SJCRH30 (cell line): ENCODE measurements around the gene GRK5. TPM values are rescaled to one million over a fixed set of nuclear protein-coding genes. Genes with fewer than 3 reads are reported as not detected.

Source experiments
- DNase-seq, 2 experiments: peaks; one replicate each; pipeline ENCODE4 v3.0.0-alpha.2; 2015 to 2020
- H3K27ac ChIP-seq: fragments of 250-450 bp; sonication (Bioruptor Pico); 2 replicates; pipeline ENCODE4 v1.5.1; 2020; ENCODE audit warnings: mild to moderate bottlenecking, moderate library complexity
- H3K27me3 ChIP-seq: fragments of 250-450 bp; sonication (Bioruptor Pico); 2 replicates; pipeline ENCODE4 v1.5.1; 2020; ENCODE audit warnings: mild to moderate bottlenecking, moderate library complexity
- H3K36me3 ChIP-seq: fragments of 250-450 bp; sonication (Bioruptor Pico); 2 replicates; pipeline ENCODE4 v1.5.1; 2020; ENCODE audit warnings: mild to moderate bottlenecking, moderate library complexity
- H3K4me1 ChIP-seq: fragments of 250-450 bp; sonication (Bioruptor Pico); 2 replicates; pipeline ENCODE4 v1.5.1; 2020; ENCODE audit warnings: mild to moderate bottlenecking, moderate library complexity
- H3K4me3 ChIP-seq: fragments of 250-450 bp; sonication (Bioruptor Pico); 2 replicates; pipeline ENCODE4 v1.5.1; 2020; ENCODE audit warnings: mild to moderate bottlenecking, moderate library complexity
- H3K9me3 ChIP-seq: fragments of 250-450 bp; sonication (Bioruptor Pico); replicated peaks from 2 replicates; pipeline ENCODE4 v1.5.1; 2020; ENCODE audit warnings: mild to moderate bottlenecking, moderate library complexity
- total RNA-seq: library from RNA; depleted of rRNA; stranded (reverse); fragments of >200 nt; shearing (Covaris generic); gene quantifications from 2 replicates; pipeline ENCODE4 v1.2.3, GENCODE V29; 2014

The GRK5 gene
- total RNA-seq, 1 experiment from 2014 or later, result 4.4 TPM

GRCh38 chr10:119306514-119306951 lies 99.2 kb downstream of the GRK5 start:
- H3K27ac ChIP-seq, result peak overlapping the region; percentile 41
- peaks cover 21% of the 10 kb centered on the region for H3K4me1 ChIP-seq
- no peak overlapping the region for H3K4me3 ChIP-seq
- H3K27me3 ChIP-seq, result no peaks in the 10 kb centered on the region
- no peak for DNase-seq
- H3K9me3 ChIP-seq, result no peaks in the 10 kb centered on the region
- no peaks in the 10 kb centered on the region for H3K36me3 ChIP-seq

DNA sequence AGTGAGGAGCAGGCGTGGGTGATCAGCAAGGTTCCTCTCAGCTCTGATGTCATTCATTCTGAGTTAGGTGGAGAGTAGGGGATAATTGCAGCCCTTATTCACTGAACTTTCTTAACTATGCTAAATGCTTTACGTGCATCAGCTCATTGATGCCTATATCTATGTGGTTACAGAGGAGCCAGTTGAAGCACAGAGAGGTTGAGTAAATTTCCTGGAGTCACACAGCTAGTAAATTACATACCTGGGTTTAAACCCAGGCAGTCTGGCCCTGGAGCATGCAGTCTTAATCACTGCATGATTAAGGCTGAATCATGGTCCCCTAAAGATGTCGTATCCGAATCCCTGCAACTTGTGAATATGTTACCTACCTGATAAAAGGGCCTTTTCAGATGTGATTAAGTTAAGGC lies 99.6 kb downstream of the GRK5 start:
- Histone ChIP-seq H3K27ac (no peak overlapping the region), H3K9me3 (no peaks in the 10 kb centered on the region), H3K36me3 (no peaks in the 10 kb centered on the region), H3K27me3 (no peaks in the 10 kb centered on the region), H3K4me1 (peaks cover 21% of the 10 kb centered on the region), H3K4me3 (no peak overlapping the region)
- no peak for DNase-seq

DNA sequence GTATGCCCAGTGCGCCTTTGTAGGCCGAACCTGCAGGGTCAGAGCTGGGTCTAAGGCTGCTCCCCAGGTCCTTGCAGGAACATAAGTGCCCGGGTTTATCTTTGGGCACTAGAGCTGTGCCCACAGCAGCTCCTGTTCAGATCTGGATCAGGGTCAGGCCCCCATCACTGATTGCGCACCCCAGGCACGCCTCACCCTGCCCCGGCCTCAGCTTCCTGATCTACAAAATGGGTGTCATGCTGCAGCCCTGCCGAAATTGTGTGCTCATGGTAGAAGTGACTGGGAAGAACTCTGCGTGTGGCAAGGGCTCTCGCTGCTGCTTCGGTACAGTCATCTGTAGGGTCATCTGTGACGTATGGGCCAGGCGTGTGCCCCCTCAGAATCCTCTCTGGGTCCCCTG lies 100.7 kb downstream of the GRK5 start:
- Histone ChIP-seq H3K4me3 (no peak overlapping the region), H3K36me3 (no peaks in the 10 kb centered on the region), H3K9me3 (no peaks in the 10 kb centered on the region), H3K4me1 (peaks cover 22% of the 10 kb centered on the region), H3K27ac (no peak overlapping the region), H3K27me3 (no peaks in the 10 kb centered on the region)
- no peak for DNase-seq

- Histone ChIP-seq H3K36me3 (no peaks in the 10 kb centered on the region), H3K4me1 (peaks cover 29% of the 10 kb centered on the region), H3K27ac (no peak overlapping the region), H3K9me3 (no peaks in the 10 kb centered on the region), H3K27me3 (no peaks in the 10 kb centered on the region), H3K4me3 (no peak overlapping the region)
- DNase-seq, result no peak
These were observed 101.4 kb downstream of the GRK5 start for GRCh38 chr10:119308551-119309422.

DNA sequence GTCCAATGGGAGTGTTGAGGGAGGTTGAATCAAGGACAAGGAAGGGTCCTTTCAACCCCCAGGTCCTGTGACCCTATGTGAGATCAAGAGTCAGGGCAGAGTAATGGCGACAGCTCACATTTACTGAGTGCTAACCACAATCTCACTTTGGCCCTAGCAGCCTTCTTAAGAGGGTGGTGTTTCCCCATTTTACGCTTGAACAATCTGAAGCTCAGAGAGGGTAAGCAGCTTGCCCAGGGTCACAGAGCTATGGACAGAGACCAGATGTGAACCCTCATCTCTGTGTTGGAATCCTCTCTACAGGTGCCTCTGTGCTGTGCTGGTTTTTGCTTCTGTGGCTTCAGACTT lies 102.0 kb downstream of the GRK5 start:
- H3K4me3 ChIP-seq, result no peak overlapping the region
- H3K9me3 ChIP-seq, result no peaks in the 10 kb centered on the region
- H3K27me3 ChIP-seq, result no peaks in the 10 kb centered on the region
- no peak for DNase-seq
- peaks cover 35% of the 10 kb centered on the region for H3K4me1 ChIP-seq
- no peak overlapping the region for H3K27ac ChIP-seq
- no peaks in the 10 kb centered on the region for H3K36me3 ChIP-seq

DNA sequence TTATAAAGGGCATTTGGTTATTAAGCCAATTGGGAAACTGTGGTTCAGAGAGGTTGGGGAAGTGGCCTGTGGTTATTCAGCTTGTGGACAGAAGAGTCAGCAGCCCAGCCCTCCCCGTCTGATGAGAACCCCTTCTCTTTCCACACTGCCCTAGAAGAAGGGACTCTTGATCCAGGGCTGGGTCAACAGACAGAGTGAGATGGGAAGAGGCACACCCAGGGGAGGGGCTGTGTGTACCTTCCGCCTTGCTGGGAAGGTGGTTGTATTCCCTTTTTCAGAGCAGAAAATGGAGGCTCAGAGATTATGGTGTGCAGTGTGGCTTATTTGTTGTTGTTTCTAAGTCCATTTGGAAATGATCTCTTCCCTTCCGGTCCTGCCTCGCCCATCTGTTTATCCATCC lies 103.4 kb downstream of the GRK5 start:
- Histone ChIP-seq H3K4me1 (peaks cover 39% of the 10 kb centered on the region), H3K27ac (no peak overlapping the region), H3K4me3 (no peak overlapping the region), H3K27me3 (no peaks in the 10 kb centered on the region), H3K36me3 (no peaks in the 10 kb centered on the region), H3K9me3 (no peaks in the 10 kb centered on the region)
- DNase-seq, result no peak

- H3K4me3 ChIP-seq, result no peak overlapping the region
- peaks cover 45% of the 10 kb centered on the region for H3K4me1 ChIP-seq
- H3K27me3 ChIP-seq, result no peaks in the 10 kb centered on the region
- DNase-seq, result no peak
- no peak overlapping the region for H3K27ac ChIP-seq
- no peaks in the 10 kb centered on the region for H3K36me3 ChIP-seq
- no peaks in the 10 kb centered on the region for H3K9me3 ChIP-seq
These were observed 104.9 kb downstream of the GRK5 start for GRCh38 chr10:119312241-119312640.

DNA sequence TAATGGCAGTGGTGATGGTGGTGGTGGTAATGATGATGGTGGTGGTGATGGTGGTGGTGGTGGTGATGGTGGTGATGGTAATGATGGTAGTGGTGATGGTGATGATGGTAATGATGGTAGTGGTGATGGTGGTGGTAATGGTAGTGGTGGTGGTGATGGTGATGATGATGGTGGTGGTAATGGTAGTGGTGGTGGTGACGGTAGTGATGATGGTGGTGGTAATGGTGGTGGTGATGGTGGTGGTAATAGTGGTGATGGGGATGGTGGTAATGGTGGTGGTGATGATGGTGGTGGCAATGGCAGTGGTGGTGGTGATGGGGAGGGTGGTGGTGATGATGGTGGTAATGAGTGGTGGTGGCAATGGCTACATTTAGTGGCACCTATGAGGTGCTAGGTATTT lies 105.7 kb downstream of the GRK5 start:
- Histone ChIP-seq H3K4me3 (no peak overlapping the region), H3K36me3 (no peaks in the 10 kb centered on the region), H3K9me3 (no peaks in the 10 kb centered on the region), H3K4me1 (peaks cover 52% of the 10 kb centered on the region), H3K27me3 (no peaks in the 10 kb centered on the region), H3K27ac (no peak overlapping the region)
- DNase-seq, result no peak

DNA sequence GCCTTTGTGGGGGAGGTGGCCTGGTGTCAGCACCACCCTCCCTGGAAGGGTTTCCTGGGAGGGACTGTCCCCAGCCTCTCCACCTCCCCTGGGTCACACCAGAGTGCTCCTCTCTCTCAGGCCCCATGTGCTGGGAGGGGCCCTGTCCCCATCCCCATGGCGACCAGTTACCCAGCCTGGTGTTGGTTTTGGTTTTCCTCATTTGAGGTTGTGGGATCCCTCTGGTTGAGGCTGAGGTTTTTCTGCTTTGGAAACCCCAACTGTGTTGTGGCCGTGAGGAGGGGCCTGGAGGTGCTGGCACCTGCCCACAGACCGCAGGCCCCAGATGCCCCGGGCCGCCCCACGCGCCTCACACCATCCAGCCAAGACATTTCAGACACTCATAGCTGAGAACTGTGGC lies 106.3 kb downstream of the GRK5 start:
- DNase-seq, result peak; percentile 38 to 57
- Histone ChIP-seq H3K4me1 (peaks cover 57% of the 10 kb centered on the region), H3K4me3 (no peak overlapping the region), H3K9me3 (no peaks in the 10 kb centered on the region), H3K36me3 (no peaks in the 10 kb centered on the region), H3K27ac (no peak overlapping the region), H3K27me3 (no peaks in the 10 kb centered on the region)

- no peaks in the 10 kb centered on the region for H3K9me3 ChIP-seq
- H3K4me1 ChIP-seq, result peaks cover 61% of the 10 kb centered on the region
- no peaks in the 10 kb centered on the region for H3K36me3 ChIP-seq
- H3K27ac ChIP-seq, result no peak overlapping the region
- H3K4me3 ChIP-seq, result no peak overlapping the region
- no peaks in the 10 kb centered on the region for H3K27me3 ChIP-seq
- no peak for DNase-seq
These were observed 106.7 kb downstream of the GRK5 start for GRCh38 chr10:119314061-119314460.

GRCh38 chr10:119314486-119314885 lies 107.1 kb downstream of the GRK5 start:
- Histone ChIP-seq H3K27me3 (no peaks in the 10 kb centered on the region), H3K9me3 (no peaks in the 10 kb centered on the region), H3K36me3 (no peaks in the 10 kb centered on the region), H3K4me1 (peaks cover 65% of the 10 kb centered on the region), H3K27ac (no peak overlapping the region), H3K4me3 (no peak overlapping the region)
- DNase-seq, result no peak

DNA sequence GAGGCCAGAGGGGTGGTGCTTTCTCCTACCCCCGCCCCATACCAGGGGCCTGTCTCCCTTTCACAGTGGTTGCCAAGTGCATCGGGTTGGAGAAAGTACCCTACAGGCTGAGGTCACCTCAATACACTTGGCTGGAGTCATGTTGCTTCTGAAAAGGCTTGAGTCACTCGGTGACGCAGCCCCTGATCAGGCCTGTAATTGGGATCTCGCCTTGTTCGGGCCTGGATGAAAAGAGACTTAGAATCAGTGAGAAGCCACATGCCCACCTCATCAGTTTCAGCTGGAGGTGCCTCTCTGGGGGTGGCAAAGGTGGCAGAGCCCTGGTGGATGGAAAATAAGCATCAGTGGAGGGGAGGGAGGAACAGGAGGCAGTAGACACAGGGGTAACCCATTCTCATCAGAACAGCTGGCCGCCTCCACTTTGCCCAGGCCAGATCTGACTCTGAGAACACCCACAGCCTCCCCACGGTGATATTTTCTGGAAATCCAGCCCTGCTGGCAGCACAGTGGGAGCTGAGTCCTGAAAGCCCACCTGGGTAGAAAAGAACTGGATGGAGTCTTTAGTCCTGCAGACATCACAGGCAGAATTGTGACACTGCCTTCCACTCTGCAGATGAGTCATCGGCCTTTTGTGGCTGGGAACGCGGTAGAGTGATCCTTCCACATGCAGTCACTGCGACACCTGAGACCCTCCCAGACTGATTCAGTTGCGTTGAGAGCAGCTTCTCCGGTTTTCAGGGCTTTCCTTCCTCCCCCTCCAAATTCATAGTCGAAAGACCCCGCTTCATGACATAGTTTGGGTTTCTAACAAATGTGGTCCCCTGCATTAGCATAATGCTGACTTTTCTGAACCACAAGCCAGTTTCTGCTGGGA lies 108.0 kb downstream of the GRK5 start:
- H3K4me3 ChIP-seq, result no peak overlapping the region

DNA sequence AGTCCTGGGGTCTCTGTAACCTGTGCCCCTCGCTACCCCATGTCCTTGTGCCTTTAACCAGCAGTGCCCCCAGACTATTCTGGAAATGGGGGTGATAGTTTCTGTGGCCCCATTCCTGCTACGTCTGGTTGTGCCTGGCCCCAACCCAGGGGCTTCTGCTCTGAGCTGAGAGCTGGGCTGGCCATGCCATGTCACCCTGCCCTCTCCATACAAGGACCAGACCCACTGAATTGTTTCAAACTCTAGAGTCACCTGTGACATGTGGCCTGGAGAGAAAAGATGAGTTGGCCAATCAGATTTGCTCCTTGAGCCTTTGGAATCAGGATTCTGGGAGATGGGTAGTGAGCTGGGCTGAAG lies 108.6 kb downstream of the GRK5 start:
- peaks cover 66% of the 10 kb centered on the region for H3K4me1 ChIP-seq
- peak overlapping the region; percentile 83 for H3K27ac ChIP-seq

More for the DNA sequence above, 108.0 kb downstream of the GRK5 start:
- peak overlapping the region; percentile 83 for H3K27ac ChIP-seq
- peak; percentile 72 to 84 for DNase-seq
- H3K27me3 ChIP-seq, result no peaks in the 10 kb centered on the region
- H3K36me3 ChIP-seq, result no peaks in the 10 kb centered on the region
- peaks cover 66% of the 10 kb centered on the region for H3K4me1 ChIP-seq
- H3K9me3 ChIP-seq, result no peaks in the 10 kb centered on the region

DNA sequence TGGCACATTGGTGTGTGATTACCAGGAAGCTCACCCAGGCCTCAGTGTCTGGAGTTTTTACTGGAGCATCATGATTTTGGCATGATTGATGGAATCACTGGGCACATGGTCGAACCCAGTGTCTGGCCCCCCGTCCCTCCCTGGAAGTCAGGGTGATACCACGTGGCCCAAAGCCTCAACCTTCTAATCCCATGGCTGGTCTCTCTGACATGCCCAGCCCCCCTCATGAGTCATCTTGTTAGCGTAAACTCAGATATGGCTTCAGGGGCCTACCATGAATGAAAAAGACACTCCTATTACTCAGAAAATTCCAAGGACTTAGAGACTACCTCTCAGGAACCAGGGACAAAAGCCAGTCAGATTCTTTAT lies 109.3 kb downstream of the GRK5 start:
- Histone ChIP-seq H3K27me3 (no peaks in the 10 kb centered on the region), H3K4me1 (peaks cover 66% of the 10 kb centered on the region), H3K9me3 (no peaks in the 10 kb centered on the region), H3K36me3 (no peaks in the 10 kb centered on the region), H3K4me3 (no peak overlapping the region), H3K27ac (peak overlapping the region; percentile 64)
- DNase-seq, result peak; percentile 69 to 74

More for the DNA sequence above, 108.6 kb downstream of the GRK5 start:
- Histone ChIP-seq H3K27me3 (no peaks in the 10 kb centered on the region), H3K4me3 (no peak overlapping the region), H3K9me3 (no peaks in the 10 kb centered on the region), H3K36me3 (no peaks in the 10 kb centered on the region)
- no peak for DNase-seq

- Histone ChIP-seq H3K9me3 (no peaks in the 10 kb centered on the region), H3K4me3 (no peak overlapping the region), H3K27ac (no peak overlapping the region), H3K36me3 (no peaks in the 10 kb centered on the region), H3K27me3 (no peaks in the 10 kb centered on the region), H3K4me1 (peaks cover 61% of the 10 kb centered on the region)
- no peak for DNase-seq
These were observed 111.2 kb downstream of the GRK5 start for GRCh38 chr10:119318411-119319160.
